GM11168 (cell line): Measurements from ENCODE around the gene ASF1B.

ENCODE experiments used
- in situ Hi-C: fragments of 300-500 bp; cut with MboI; formaldehyde crosslinking; loops from one replicate; pipeline ENCODE4 v1.12.0; 2022; ENCODE audit warnings: low sequenced_read_pairs; ENCODE audit not compliant: unreplicated experiment

Gene ASF1B

DNA sequence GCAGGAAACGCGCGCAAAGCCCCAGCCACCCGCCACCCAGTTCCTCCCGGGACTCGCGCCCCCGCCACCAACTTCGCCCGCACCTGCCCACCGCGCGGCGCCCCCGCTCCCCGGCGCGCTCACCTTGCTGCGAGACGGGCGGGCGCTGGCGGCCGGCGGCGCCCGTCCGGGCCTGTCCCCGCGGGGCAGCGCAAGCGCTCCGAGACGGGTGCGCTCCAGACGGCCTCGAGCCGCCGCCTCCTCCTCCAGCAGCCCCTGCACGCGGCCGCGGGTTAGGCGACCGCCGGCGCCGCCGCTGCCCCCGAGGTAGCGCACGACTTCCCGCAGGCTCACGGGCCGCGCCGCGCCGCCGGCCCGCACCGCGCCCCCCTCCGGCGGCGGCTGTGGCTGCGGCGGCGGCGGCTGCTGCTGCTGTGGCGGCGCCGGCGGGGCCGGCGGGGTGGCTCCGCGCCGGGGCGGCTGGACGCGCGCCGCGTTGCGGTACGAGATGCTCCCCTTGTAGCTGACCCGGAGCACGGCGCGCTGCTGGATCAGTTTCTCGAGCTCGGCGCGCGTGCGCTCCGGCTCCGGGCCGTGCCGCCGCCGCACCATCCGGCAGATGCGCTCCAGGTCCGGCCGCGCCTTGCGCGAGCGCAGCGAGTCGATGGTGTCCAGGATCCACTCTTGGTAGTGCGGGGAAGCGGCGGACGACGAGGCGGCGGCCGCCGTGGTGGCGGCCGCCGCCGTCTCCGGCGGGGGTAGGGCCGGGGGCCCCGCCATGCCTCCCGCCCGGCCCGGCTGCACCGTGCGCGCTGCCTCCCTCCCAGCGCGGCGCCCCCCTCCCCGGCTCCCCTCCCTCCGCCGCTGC, 46.5 kb downstream of the ASF1B start:
- in situ Hi-C loops, result no loop called here

GRCh38 chr19:14089412-14089661, 47.1 kb downstream of the ASF1B start:
- in situ Hi-C loops, result no loop called here

DNA sequence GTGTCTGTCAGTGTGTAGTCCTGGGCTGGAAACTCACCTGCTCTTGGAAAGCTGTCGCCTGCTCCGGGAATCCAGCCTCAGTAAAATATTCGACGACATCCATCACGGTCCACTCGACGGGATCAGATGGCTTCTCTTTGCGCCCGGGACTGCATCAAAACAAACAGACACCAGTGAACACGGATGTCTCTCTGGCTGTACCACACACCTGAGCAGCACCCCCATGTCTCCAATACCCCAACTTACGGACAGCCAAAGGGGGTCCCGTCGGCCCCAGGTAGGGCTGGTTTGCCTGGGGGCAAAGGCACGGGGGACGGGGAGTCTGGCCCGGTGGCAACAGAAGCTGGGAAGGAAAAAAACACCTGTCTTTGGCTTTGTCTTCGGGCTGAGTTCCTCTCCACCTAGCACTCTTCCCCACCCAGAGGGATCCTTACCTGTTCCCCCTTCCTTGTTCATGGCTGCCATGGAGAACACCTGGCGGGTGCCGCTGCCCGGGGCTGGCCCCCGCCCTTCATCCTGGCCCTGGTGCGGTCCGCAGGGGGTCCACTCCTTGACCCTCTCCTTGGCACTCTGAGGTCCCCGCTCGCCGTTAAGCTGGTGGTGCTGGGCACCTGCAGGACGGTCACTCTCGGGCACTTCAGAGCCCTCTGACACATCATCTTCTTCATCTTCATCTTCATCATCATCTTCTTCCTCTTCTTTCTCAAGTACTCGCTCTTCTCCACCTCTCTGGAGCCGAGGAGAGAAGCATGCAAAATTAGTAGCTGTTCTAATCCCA, 47.6 kb downstream of the ASF1B start:
- in situ Hi-C loops, result no loop called here

GRCh38 chr19:14086098-14086497, 50.3 kb downstream of the ASF1B start:
- in situ Hi-C loops, result no loop called here

- in situ Hi-C loops, result no loop called here
These were observed 50.9 kb downstream of the ASF1B start, which contains the start of gene C19orf67 for GRCh38 chr19:14085309-14085995. Gene C19orf67 (minus strand): TSS chr19:14085783. CDS start chr19:14085627, 156 bp downstream.

DNA sequence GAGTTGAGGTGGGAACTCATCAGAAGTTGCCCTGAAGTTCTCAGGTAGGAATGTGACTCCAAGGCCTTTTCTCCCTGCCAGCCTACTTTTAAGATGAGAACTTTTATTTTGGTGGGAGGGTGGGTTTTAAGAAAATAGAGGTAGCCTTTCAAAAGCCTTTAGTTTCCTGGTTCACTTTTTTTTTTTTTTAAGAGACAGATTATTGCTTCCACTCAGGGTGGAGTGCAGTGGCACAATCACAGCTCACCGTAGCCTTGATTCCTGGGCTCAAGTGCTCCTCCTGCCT, 53.8 kb downstream of the ASF1B start:
- in situ Hi-C loops, result no loop called here

DNA sequence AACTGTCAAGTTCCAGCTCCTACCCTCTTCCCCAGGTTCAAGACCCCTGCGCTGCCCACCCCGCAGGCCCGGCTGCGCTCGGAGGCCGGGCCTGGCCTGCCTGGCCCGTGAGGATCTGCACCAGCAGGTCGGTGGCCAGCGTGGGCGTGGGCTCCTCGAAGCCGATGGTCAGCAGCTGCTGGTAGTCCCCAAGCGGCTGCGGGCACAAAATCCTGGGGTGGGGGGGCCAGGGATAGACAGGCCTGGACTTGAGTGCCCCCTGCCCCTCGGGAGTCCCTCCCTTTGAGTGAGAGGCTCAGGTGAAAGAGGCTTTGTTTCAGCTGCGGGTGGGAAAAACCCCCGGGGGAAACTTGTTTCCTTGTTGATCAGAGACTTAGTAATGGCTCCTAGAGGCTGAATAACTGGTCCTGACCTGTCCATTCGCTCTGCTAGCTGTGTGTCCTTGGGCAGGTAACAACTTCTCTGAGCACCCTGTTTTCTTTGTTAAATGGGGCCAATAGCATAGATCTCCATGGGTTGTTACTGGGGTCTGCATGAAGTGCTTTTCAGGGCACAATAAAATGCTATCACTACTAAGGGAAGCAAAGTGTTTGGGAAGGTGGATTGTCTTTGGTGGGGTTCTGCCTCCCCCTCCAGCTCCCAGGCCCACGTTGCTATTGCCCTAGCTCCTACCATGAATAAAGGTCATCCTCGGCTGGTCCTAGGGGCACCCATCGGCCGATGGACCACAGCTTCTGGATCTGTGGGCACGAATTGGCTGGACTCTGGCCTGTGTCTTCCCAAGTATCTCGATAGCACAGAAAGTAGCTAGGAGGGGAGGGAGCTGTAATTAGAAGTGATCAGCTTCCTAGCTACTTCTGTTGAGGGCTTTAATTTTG, 54.4 kb downstream of the ASF1B start:
- in situ Hi-C loops, result no loop called here

GRCh38 chr19:14080887-14081796, 55.2 kb downstream of the ASF1B start:
- in situ Hi-C loops, result no loop called here

- in situ Hi-C loops, result loop anchor here (10.0 kb wide), 1 partner anchor 484 kb away; no protein-coding TSS in a partner anchor
These were observed 58.0 kb downstream of the ASF1B start for GRCh38 chr19:14078411-14078810.

- in situ Hi-C loops, result loop anchor here (5.0 to 10.0 kb wide), 2 partner anchors 192 to 479 kb away; no protein-coding TSS in a partner anchor
These were observed 62.2 kb downstream of the ASF1B start for GRCh38 chr19:14073925-14074838.

- in situ Hi-C loops, result loop anchor here (5.0 to 10.0 kb wide), 2 partner anchors 191 to 479 kb away; no protein-coding TSS in a partner anchor
These were observed 63.0 kb downstream of the ASF1B start for GRCh38 chr19:14073261-14073924.

GRCh38 chr19:14072535-14073260, 63.7 kb downstream of the ASF1B start, which contains the start of gene MISP3:
Gene MISP3 (plus strand): TSS chr19:14072786. CDS start chr19:14073310, 524 bp downstream.
- in situ Hi-C loops, result loop anchor here (5.0 to 10.0 kb wide), 2 partner anchors 190 to 478 kb away; no protein-coding TSS in a partner anchor

DNA sequence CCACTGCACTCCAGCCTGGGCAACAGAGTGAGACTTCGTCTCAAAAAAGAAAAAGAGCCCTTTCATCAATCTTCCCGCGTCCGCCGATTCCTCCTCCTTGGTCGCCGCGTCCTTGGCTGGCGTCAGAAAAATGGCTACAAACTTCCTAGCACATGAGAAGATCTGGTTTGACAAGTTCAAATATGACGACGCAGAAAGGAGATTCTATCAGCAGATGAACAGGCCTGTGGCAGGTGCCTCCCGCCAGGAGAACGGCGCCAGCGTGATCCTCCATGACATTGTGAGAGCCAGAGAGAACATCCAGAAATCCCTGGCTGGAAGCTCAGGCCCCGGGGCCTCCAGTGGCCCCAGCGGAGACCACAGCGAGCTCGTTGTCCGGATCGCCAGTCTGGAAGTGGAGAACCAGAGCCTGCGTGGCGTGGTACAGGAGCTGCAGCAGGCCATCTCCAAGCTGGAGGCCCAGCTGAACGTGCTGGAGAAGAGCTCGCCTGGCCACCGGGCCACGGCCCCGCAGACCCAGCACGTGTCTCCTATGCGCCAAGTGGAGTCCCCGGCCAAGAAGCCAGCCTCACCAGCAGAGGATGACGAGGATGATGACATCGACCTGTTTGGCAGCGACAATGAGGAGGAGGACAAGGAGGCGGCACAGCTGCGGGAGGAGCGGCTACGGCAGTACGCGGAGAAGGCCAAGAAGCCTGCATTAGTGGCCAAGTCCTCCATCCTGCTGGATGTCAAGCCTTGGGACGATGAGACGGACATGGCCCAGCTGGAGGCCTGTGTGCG, 65.9 kb downstream of the ASF1B start:
- in situ Hi-C loops, result loop anchor here (5.0 to 10.0 kb wide), 2 partner anchors 188 to 476 kb away; no protein-coding TSS in a partner anchor
